H1 (cell line): ENCODE results near the gene TTC39A. TPM values are rescaled to one million over a fixed set of nuclear protein-coding genes. Genes with fewer than 3 reads are reported as not detected.

Experiments
- CTCF ChIA-PET: fragments of 300-600 bp; sonication (Branson Sonifier 250); formaldehyde crosslinking; loops from one replicate; lab custom pipeline; 2021; ENCODE audit not compliant: partially characterized antibody; lab: Charles Lee
- POLR2A ChIA-PET: fragments of 300-600 bp; sonication (Branson Sonifier 250); formaldehyde crosslinking; loops from one replicate; lab custom pipeline; 2021; ENCODE audit warnings: inconsistent platforms; ENCODE audit not compliant: partially characterized antibody; lab: Charles Lee
- DNase-seq, 2 experiments: peaks; one replicate each; pipeline versions ENCODE4 v3.0.0 to v3.0.0-alpha.2; 2010 to 2022; ENCODE audit warnings: low spot score in 2 of 2, low read depth in 1 of 2, mixed read lengths in 1 of 2
- FAIRE-seq: peaks from 2 replicates; lab custom pipeline; 2011; peaks lifted over from hg19 to GRCh38; lab: Jason Lieb, UNC
- H2AFZ ChIP-seq: 2 replicates; pipeline ENCODE4 v1.8.1; 2012; ENCODE audit warnings: low read length, inconsistent platforms
- H2AK5ac ChIP-seq: 2 replicates; pipeline ENCODE4 v1.6.1; 2013; ENCODE audit warnings: low read depth, low read length
- H2BK120ac ChIP-seq: replicated peaks from 2 replicates; pipeline ENCODE3; 2013; ENCODE audit warnings: low read depth, low read length, inconsistent platforms
- H2BK12ac ChIP-seq: 2 replicates; pipeline ENCODE4 v1.6.1; 2013; ENCODE audit warnings: low read depth, low read length
- H2BK15ac ChIP-seq: 2 replicates; pipeline ENCODE4 v1.6.1; 2013; ENCODE audit warnings: low read length
- H2BK20ac ChIP-seq: 2 replicates; pipeline ENCODE4 v1.6.1; 2013; ENCODE audit warnings: low read length
- H2BK5ac ChIP-seq: 2 replicates; pipeline ENCODE4 v1.6.1; 2013; ENCODE audit warnings: low read depth, low read length
- H3K14ac ChIP-seq: 2 replicates; pipeline ENCODE4 v1.6.1; 2013; ENCODE audit warnings: inconsistent platforms; ENCODE audit not compliant: insufficient read length
- H3K18ac ChIP-seq: 2 replicates; pipeline ENCODE4 v1.6.1; 2013; ENCODE audit warnings: low read length; ENCODE audit errors: extremely low read depth
- H3K23ac ChIP-seq: 2 replicates; pipeline ENCODE4 v1.6.1; 2013; ENCODE audit warnings: inconsistent platforms; ENCODE audit not compliant: insufficient read length
- H3K23me2 ChIP-seq: 2 replicates; pipeline ENCODE4 v1.6.1; 2013; ENCODE audit warnings: low read depth, low read length
- H3K27ac ChIP-seq: 2 replicates; pipeline ENCODE4 v1.6.1; 2011; ENCODE audit warnings: low read depth, low read length, inconsistent platforms
- H3K27me3 ChIP-seq, 4 experiments: replicated peaks in 1 of 4; 1 replicate in 1 of 4; 2 replicates in 3 of 4; pipeline versions ENCODE4 v1.6.1 to v1.8.1; 2011 to 2013; ENCODE audit warnings: low read length in 3 of 4, mild to moderate bottlenecking in 3 of 4, inconsistent platforms in 2 of 4, mixed read lengths in 2 of 4, moderate library complexity in 1 of 4; ENCODE audit not compliant: control insufficient read depth in 3 of 4, insufficient read depth in 3 of 4; ENCODE audit errors: extremely low read depth in 1 of 4
- H3K36me3 ChIP-seq, 4 experiments: 2 replicates each; pipeline versions ENCODE4 v1.6.1 to v1.8.1; 2011 to 2013; ENCODE audit warnings: mild to moderate bottlenecking in 4 of 4, low read length in 3 of 4, moderate library complexity in 2 of 4, control low read depth in 1 of 4, inconsistent platforms in 1 of 4; ENCODE audit not compliant: insufficient read depth in 4 of 4, control insufficient read depth in 2 of 4
- H3K4ac ChIP-seq: replicated peaks from 2 replicates; pipeline ENCODE3; 2013; ENCODE audit warnings: low read length, low read depth, mixed read lengths, inconsistent platforms; ENCODE audit not compliant: insufficient read length
- H3K4me1 ChIP-seq, 4 experiments: replicated peaks in 1 of 4; 1 replicate in 1 of 4; 2 replicates in 3 of 4; pipeline versions ENCODE4 v1.6.1 to v1.8.1; 2011 to 2013; ENCODE audit warnings: low read length in 3 of 4, inconsistent platforms in 2 of 4, mixed read lengths in 1 of 4; ENCODE audit not compliant: insufficient read depth in 4 of 4, control insufficient read depth in 3 of 4
- H3K4me2 ChIP-seq, 2 experiments: 2 replicates each; pipeline versions ENCODE4 v1.6.1 to v1.8.1; 2011 to 2013; ENCODE audit warnings: low read depth in 2 of 2, low read length in 2 of 2, control low read depth in 1 of 2, inconsistent platforms in 1 of 2, mild to moderate bottlenecking in 1 of 2; ENCODE audit not compliant: insufficient read depth in 1 of 2
- H3K4me3 ChIP-seq, 4 experiments: fragments of 200-600, 300-600 bp in 1 of 4; sonication (generic), shearing (Covaris generic), sonication (Bioruptor Twin) in 1 of 4; 2 replicates each; pipeline versions ENCODE4 v1.5.1 to v1.8.1; 2011 to 2016; ENCODE audit warnings: low read length in 4 of 4, low read depth in 3 of 4, control low read depth in 2 of 4, inconsistent platforms in 2 of 4, mild to moderate bottlenecking in 2 of 4, mixed read lengths in 1 of 4, moderate library complexity in 1 of 4; ENCODE audit not compliant: insufficient read depth in 2 of 4; ENCODE audit errors: extremely low read depth in 1 of 4
- H3K56ac ChIP-seq: replicated peaks from 2 replicates; pipeline ENCODE3; 2013; ENCODE audit warnings: low read depth, mild to moderate bottlenecking, mixed read lengths, low read length, inconsistent platforms; ENCODE audit not compliant: insufficient read length
- H3K79me1 ChIP-seq: 2 replicates; pipeline ENCODE4 v1.6.1; 2013; ENCODE audit warnings: low read depth, low read length, control low read depth
- H3K79me2 ChIP-seq, 2 experiments: 2 replicates each; pipeline versions ENCODE4 v1.6.1 to v1.8.1; 2012 to 2013; ENCODE audit warnings: low read length in 2 of 2, mild to moderate bottlenecking in 2 of 2, inconsistent platforms in 1 of 2; ENCODE audit not compliant: insufficient read depth in 2 of 2, control insufficient read depth in 1 of 2
- H3K9ac ChIP-seq, 4 experiments: replicated peaks in 1 of 4; 1 replicate in 1 of 4; 2 replicates in 3 of 4; pipeline versions ENCODE4 v1.6.1 to v1.8.1; 2011 to 2013; ENCODE audit warnings: low read depth in 3 of 4, low read length in 3 of 4, control low read depth in 2 of 4, mild to moderate bottlenecking in 2 of 4, moderate library complexity in 2 of 4, inconsistent platforms in 1 of 4; ENCODE audit errors: extremely low read depth in 1 of 4
- H3K9me3 ChIP-seq, 2 experiments: 2 replicates each; pipeline versions ENCODE4 v1.6.1 to v1.8.1; 2012 to 2013; ENCODE audit warnings: mild to moderate bottlenecking in 2 of 2, moderate library complexity in 2 of 2, control low read depth in 1 of 2, inconsistent platforms in 1 of 2, low read depth in 1 of 2, low read length in 1 of 2, mixed read lengths in 1 of 2; ENCODE audit not compliant: insufficient read depth in 2 of 2
- H4K20me1 ChIP-seq, 2 experiments: replicated peaks in 1 of 2; 2 replicates each; pipeline versions ENCODE3 to v1.8.1; 2011 to 2013; ENCODE audit warnings: inconsistent platforms in 2 of 2, low read length in 2 of 2, mild to moderate bottlenecking in 1 of 2; ENCODE audit not compliant: insufficient read depth in 2 of 2, control insufficient read depth in 1 of 2
- H4K5ac ChIP-seq: 2 replicates; pipeline ENCODE4 v1.6.1; 2013; ENCODE audit warnings: low read length, low read depth, mixed read lengths, inconsistent platforms; ENCODE audit not compliant: insufficient read length
- H4K8ac ChIP-seq: 2 replicates; pipeline ENCODE4 v1.8.0; 2013; ENCODE audit warnings: mild to moderate bottlenecking, moderate library complexity, low read length, inconsistent platforms; ENCODE audit not compliant: insufficient read depth; ENCODE audit errors: extremely low read depth
- H4K91ac ChIP-seq: replicated peaks from 2 replicates; pipeline ENCODE3; 2013; ENCODE audit warnings: low read length, mixed read lengths, inconsistent platforms; ENCODE audit not compliant: insufficient read length
- KDM4A ChIP-seq: IDR thresholded peaks from one replicate; pipeline ENCODE4 v1.7.1; 2012; ENCODE audit warnings: low read depth, mild to moderate bottlenecking, moderate library complexity, low read length, inconsistent platforms; ENCODE audit not compliant: severe bottlenecking
- PHF8 ChIP-seq: fragments of 200-600 bp; sonication (generic); conservative IDR thresholded peaks from 2 replicates; pipeline ENCODE4 v1.7.1; 2012; ENCODE audit warnings: low read depth, mild to moderate bottlenecking, inconsistent platforms, low read length, moderate library complexity
- POU5F1 ChIP-seq: IDR thresholded peaks from 2 replicates; pipeline ENCODE4 v1.6.1; 2011; ENCODE audit warnings: low read depth, mild to moderate bottlenecking, low read length, moderate library complexity
- WGBS, 2 experiments: shearing (Covaris generic) in 1 of 2; methylation state at CpG; one replicate each; pipeline versions ENCODE4 v1.1.6 to v1.1.7; 2013 to 2015; ENCODE audit warnings: low lambda C conversion rate in 2 of 2, mixed read lengths in 2 of 2, inconsistent platforms in 1 of 2, low coverage in 1 of 2, missing lambda C conversion rate in 1 of 2; ENCODE audit not compliant: insufficient replicate concordance in 2 of 2, insufficient coverage in 1 of 2, insufficient read length in 1 of 2; ENCODE audit errors: extremely low coverage in 1 of 2, missing lambda C conversion rate in 1 of 2; 5-methylcytosine and 5-hydroxymethylcytosine counted together
- long read RNA-seq, 2 experiments: library from RNA in 1 of 2; library from capped mRNA in 1 of 2; stranded (forward); transcript quantifications; one replicate each; pipeline ENCODE4 v2.0.0, GENCODE V29; 2021; ENCODE audit warnings: inconsistent platforms in 1 of 2
- polyA minus RNA-seq, 3 experiments: library from RNA; depleted of rRNA, polyadenylated mRNA; stranded (reverse); fragments of >200 nt; gene quantifications; 1 replicate in 2 of 3; 2 replicates in 1 of 3; pipeline ENCODE4 v1.2.3, GENCODE V29; 2011
- polyA plus RNA-seq, 7 experiments: library from polyadenylated mRNA; depleted of rRNA in 3 of 7; stranded (reverse) in 5 of 7; unstranded in 2 of 7; fragments of >200 nt in 5 of 7; fragments of 200-250 nt in 2 of 7; gene quantifications; 1 replicate in 5 of 7; 2 replicates in 1 of 7; 4 replicates in 1 of 7; pipeline versions ENCODE4 v1.2.1 to v1.2.3, GENCODE V29; 2011 to 2013; ENCODE audit warnings: missing spikeins in 2 of 7, mixed read lengths in 2 of 7
- total RNA-seq: library from RNA; stranded (reverse); fragmentation: NEBNext Ultra II Directional; extraction: Animal tissue kit (Norgen Biotek cat#: 25700); gene quantifications from 2 replicates; pipeline ENCODE4 v1.2.1, GENCODE V29; 2021

Gene TTC39A
- 3.6 and 5.5 TPM in 2 replicates for total RNA-seq
- 4.8 and 5.8 TPM in 2 replicates for polyA plus RNA-seq (2011; rRNA removed)
- polyA plus RNA-seq (2011; cell fraction: cytosol; rRNA removed): 6.0 TPM
- 8.8 TPM for polyA plus RNA-seq (2011; cell fraction: nucleus; rRNA removed)
- polyA plus RNA-seq (2012, experiment 1 of 2): 5.3 to 9.5 TPM (median 6.2 TPM) in 4 replicates
- 3.2 TPM for polyA plus RNA-seq (2012, experiment 2 of 2)
- polyA plus RNA-seq (2013, experiment 1 of 2): 5.0 TPM
- polyA plus RNA-seq (2013, experiment 2 of 2): 6.0 TPM
- 10.5 and 14.2 TPM in 2 replicates for polyA minus RNA-seq (2011; rRNA and poly(A)+ RNA removed)
- 5.3 TPM for polyA minus RNA-seq (2011; cell fraction: cytosol; rRNA and poly(A)+ RNA removed)
- polyA minus RNA-seq (2011; cell fraction: nucleus; rRNA and poly(A)+ RNA removed): 4.1 TPM
- long read RNA-seq, experiment 1, partial matches to known transcripts: 5 of 7 reads
- long read RNA-seq, experiment 1, other reads (novel, unspliced or antisense): 2 of 7 reads
- long read RNA-seq, experiment 2, partial matches to known transcripts: 0 of 2 reads
- long read RNA-seq, experiment 2, other reads (novel, unspliced or antisense): 1 of 2 reads

DNA sequence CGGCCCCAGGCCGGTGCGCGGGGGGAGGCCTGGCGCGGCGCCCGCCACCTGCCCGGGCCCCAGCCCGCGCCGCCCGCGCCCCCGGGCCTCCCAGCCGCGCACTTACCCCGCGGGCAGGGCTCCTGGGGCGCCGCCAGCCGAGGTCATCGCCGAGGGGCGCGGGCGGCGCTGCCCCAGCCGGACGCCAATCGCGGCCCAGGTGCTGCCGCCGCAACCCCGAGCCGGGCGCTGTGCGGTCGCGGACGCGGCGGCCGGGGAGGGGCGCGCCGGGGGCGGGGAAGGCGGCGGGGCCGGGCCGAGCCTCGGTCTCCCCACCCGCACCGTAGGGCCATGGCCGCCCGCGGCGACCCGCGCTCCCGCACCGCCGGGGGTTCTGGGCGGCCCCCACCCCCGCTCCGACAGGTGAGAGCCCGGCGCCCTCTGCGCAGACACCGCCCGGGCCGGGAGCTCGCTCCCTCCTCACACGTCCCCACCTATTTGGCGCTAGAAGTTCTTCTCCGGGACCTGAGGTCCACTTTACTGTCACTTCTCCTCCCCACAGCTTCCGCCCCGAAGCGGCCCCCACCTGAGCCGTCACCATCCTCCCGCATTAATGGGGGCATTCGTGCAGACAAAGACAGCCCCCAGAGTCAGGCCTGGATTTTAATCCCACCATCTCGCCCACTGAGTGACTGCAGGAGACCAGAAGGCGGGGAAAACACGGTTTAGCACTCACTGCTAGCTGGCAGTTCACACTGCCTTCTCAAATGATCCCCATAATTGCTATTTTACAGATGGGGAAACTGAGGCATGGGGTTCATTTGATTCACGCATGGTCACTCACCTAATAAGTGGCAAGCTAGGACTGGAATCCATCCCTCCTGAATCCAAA lies at the start of gene TTC39A:
Gene TTC39A, minus strand, starts transcription at position 232 of the 871 bp plus-strand sequence. Its CDS starts 85 bp downstream, at position 147.
- no peak for DNase-seq

More for the DNA sequence above, at the start of gene TTC39A:
- Histone ChIP-seq H3K9ac (peak within 1 kb of the TSS in 1 of 4 experiments; percentile 62; a peak in 2 of 7 replicates), H2BK12ac (peak within 1 kb of the TSS; percentile 45; the same call in 1 of the 2 replicates), H3K18ac (peak within 1 kb of the TSS; percentile 91), H3K4me3 (peak within 1 kb of the TSS; percentile 46 to 69 (median 64)), H3K14ac (no peak within 1 kb of the TSS), H2AK5ac (no peak within 1 kb of the TSS), H4K91ac (peak within 1 kb of the TSS; percentile 85), H3K56ac (no peak within 1 kb of the TSS), H3K36me3 (no peaks in the 10 kb centered on the region), H2AFZ (peak within 1 kb of the TSS; percentile 95), H2BK5ac (peak within 1 kb of the TSS; percentile 53; the same call in 1 of the 2 replicates), H4K5ac (peak within 1 kb of the TSS; percentile 44), H4K20me1 (peaks cover 0 to 1% of the 10 kb centered on the region in 2 experiments), H2BK20ac (peak within 1 kb of the TSS; percentile 27; the same call in 1 of the 2 replicates), H3K4ac (peak within 1 kb of the TSS; percentile 19), H3K27me3 (peaks cover 0 to 15% (median 7%) of the 10 kb centered on the region in 4 experiments; a peak in 4 of 7 replicates), H3K23me2 (peaks cover 7% of the 10 kb centered on the region; the same call in 1 of the 2 replicates), H3K79me2 (no peaks in the 10 kb centered on the region), H3K9me3 (no peaks in the 10 kb centered on the region), H2BK15ac (no peak within 1 kb of the TSS), H3K23ac (no peak within 1 kb of the TSS), H3K79me1 (no peaks in the 10 kb centered on the region), H3K4me1 (peaks cover 7 to 12% (median 10%) of the 10 kb centered on the region in 4 experiments), H4K8ac (no peak within 1 kb of the TSS; the same call in none of the 2 replicates), H3K27ac (no peak within 1 kb of the TSS), H3K4me2 (peak within 1 kb of the TSS; percentile 71 to 79), H2BK120ac (peak within 1 kb of the TSS; percentile 69)
- 5% methylated on average over 23 of the region's 87 CpGs; no CpG with 5 or more reads in 1 of the 2 experiments for WGBS, 2 experiments
- TF ChIP-seq POU5F1 (no peak), PHF8 (0 out of 2 replicates have a peak, but pooled peaks have one; percentile 7), KDM4A (peak; percentile 59)
- POLR2A ChIA-PET: interaction anchor here (0.6 to 2.0 kb wide), 7 partner anchors 12 to 131 kb away, joined by 3 to 5 read pairs (median 3); no protein-coding TSS in a partner anchor
- CTCF ChIA-PET: interaction anchor here (0.9 to 3.8 kb wide), 6 partner anchors 13 to 35 kb away, joined by 3 to 16 read pairs (median 6); no protein-coding TSS in a partner anchor
- FAIRE-seq: no peak
